Endothelial cell of umbilical vein (primary cell): ENCODE data around the gene DAD1. TPM values are rescaled to one million over a fixed set of nuclear protein-coding genes. Genes with fewer than 3 reads are reported as not detected.

Source experiments
- BruUV-seq: library from RNA; stranded (reverse); fragments of 400-500 nt; replicated peaks from 2 replicates; lab custom pipeline; 2021; lab: Mats Ljungman, UMichigan
- CTCF ChIA-PET: fragments of 300-600, 350-600 bp; sonication (Branson Sonifier 250); formaldehyde crosslinking; loops from one replicate; lab custom pipeline; 2021; ENCODE audit warnings: antibody characterized with exemption, inconsistent platforms; lab: Charles Lee
- POLR2A ChIA-PET: fragments of 300-600, 350-600 bp; sonication (Branson Sonifier 250); formaldehyde crosslinking; loops from one replicate; lab custom pipeline; 2021; ENCODE audit warnings: antibody characterized with exemption, inconsistent platforms; lab: Charles Lee
- DNase-seq: peaks from one replicate; pipeline ENCODE4 v3.0.0-alpha.2; 2011; ENCODE audit warnings: low read depth, low spot score
- FAIRE-seq: peaks from 2 replicates; lab custom pipeline; 2011; peaks lifted over from hg19 to GRCh38; lab: Jason Lieb, UNC
- H2AFZ ChIP-seq: 2 replicates; pipeline ENCODE4 v1.6.0; 2012; ENCODE audit warnings: low read depth, low read length, control low read depth, inconsistent platforms
- H3K27ac ChIP-seq: 2 replicates; pipeline ENCODE4 v1.5.1; 2011; ENCODE audit warnings: low read depth, mild to moderate bottlenecking, control low read depth, low read length, moderate library complexity; ENCODE audit not compliant: insufficient read depth
- H3K27me3 ChIP-seq, 2 experiments: 2 replicates each; pipeline versions ENCODE4 v1.6.0 to v1.6.1; 2011; ENCODE audit warnings: low read length in 2 of 2, mixed read lengths in 1 of 2; ENCODE audit not compliant: control insufficient read depth in 2 of 2, insufficient read depth in 2 of 2
- H3K36me3 ChIP-seq, 2 experiments: 2 replicates in 1 of 2; 3 replicates in 1 of 2; pipeline ENCODE4 v1.5.1; 2011; ENCODE audit warnings: low read length in 2 of 2, mild to moderate bottlenecking in 1 of 2, moderate library complexity in 1 of 2; ENCODE audit not compliant: control insufficient read depth in 2 of 2, insufficient read depth in 2 of 2; ENCODE audit errors: extremely low read depth in 1 of 2
- H3K4me1 ChIP-seq: 3 replicates; pipeline ENCODE4 v1.5.1; 2011; ENCODE audit warnings: mild to moderate bottlenecking, low read length; ENCODE audit not compliant: control insufficient read depth, insufficient read depth; ENCODE audit errors: extremely low read depth
- H3K4me2 ChIP-seq: 2 replicates; pipeline ENCODE4 v1.6.1; 2011; ENCODE audit warnings: low read length, control low read depth, mixed read lengths; ENCODE audit not compliant: insufficient read depth
- H3K4me3 ChIP-seq, 3 experiments: fragments of 200-600 bp in 1 of 3; sonication (generic), shearing (Covaris generic) in 1 of 3; replicated peaks in 1 of 3; 2 replicates each; pipeline ENCODE4 v1.5.1; 2011 to 2016; ENCODE audit warnings: control low read depth in 3 of 3, low read length in 3 of 3, mild to moderate bottlenecking in 2 of 3, inconsistent platforms in 1 of 3, low read depth in 1 of 3, moderate library complexity in 1 of 3; ENCODE audit not compliant: insufficient read depth in 1 of 3
- H3K79me2 ChIP-seq: 2 replicates; pipeline ENCODE4 v1.6.0; 2012; ENCODE audit warnings: low read length, inconsistent platforms; ENCODE audit not compliant: control insufficient read depth, insufficient read depth
- H3K9ac ChIP-seq: replicated peaks from 2 replicates; pipeline ENCODE3; 2011; ENCODE audit warnings: low read length, control low read depth; ENCODE audit not compliant: insufficient read depth; ENCODE audit errors: extremely low read depth
- H3K9me1 ChIP-seq: replicated peaks from 3 replicates; pipeline ENCODE4 v1.6.0; 2011; ENCODE audit warnings: mild to moderate bottlenecking, low read length; ENCODE audit not compliant: control insufficient read depth, insufficient read depth; ENCODE audit errors: extremely low read depth
- H3K9me3 ChIP-seq: replicated peaks from 2 replicates; pipeline ENCODE4 v1.5.1; 2012; ENCODE audit warnings: low read length, inconsistent platforms; ENCODE audit not compliant: control insufficient read depth, insufficient read depth
- H4K20me1 ChIP-seq: replicated peaks from 2 replicates; pipeline ENCODE3; 2011; ENCODE audit warnings: mild to moderate bottlenecking, low read length; ENCODE audit not compliant: control insufficient read depth, insufficient read depth; ENCODE audit errors: extremely low read depth
- EZH2 ChIP-seq: IDR thresholded peaks from 2 replicates; pipeline ENCODE4 v1.6.1; 2012; ENCODE audit warnings: borderline replicate concordance, low read depth, mild to moderate bottlenecking, moderate library complexity, low read length, inconsistent platforms; ENCODE audit not compliant: severe bottlenecking
- FOS ChIP-seq: IDR thresholded peaks from 2 replicates; pipeline ENCODE4 v1.6.1; 2011; ENCODE audit warnings: mild to moderate bottlenecking, low read length, moderate library complexity, borderline replicate concordance; ENCODE audit not compliant: insufficient read depth
- GATA2 ChIP-seq: IDR thresholded peaks from 2 replicates; pipeline ENCODE4 v1.7.0; 2011; ENCODE audit warnings: low read depth, mild to moderate bottlenecking, moderate library complexity, mixed read lengths, low read length; ENCODE audit not compliant: insufficient read length, insufficient read depth
- JUN ChIP-seq: IDR thresholded peaks from 2 replicates; pipeline ENCODE4 v1.6.1; 2011; ENCODE audit warnings: borderline replicate concordance, low read depth; ENCODE audit not compliant: insufficient read length, insufficient read depth
- MAX ChIP-seq: IDR thresholded peaks from 2 replicates; pipeline ENCODE4 v1.6.1; 2011; ENCODE audit not compliant: insufficient read depth, insufficient read length
- MYC ChIP-seq: IDR thresholded peaks from one replicate; pipeline ENCODE4 v1.6.1; 2011; ENCODE audit warnings: mild to moderate bottlenecking, low read depth, low read length
- POLR2A ChIP-seq: IDR thresholded peaks from 2 replicates; pipeline ENCODE4 v1.6.1; 2012; ENCODE audit warnings: low read depth, mild to moderate bottlenecking, control low read depth, low read length
- POLR2AphosphoS5 ChIP-seq: IDR thresholded peaks from 2 replicates; pipeline ENCODE4 v1.6.1; 2012; ENCODE audit warnings: low read depth, mild to moderate bottlenecking, control low read depth, low read length, moderate library complexity; ENCODE audit not compliant: insufficient read depth
- dilution Hi-C: fragments of 300-500 bp; cut with MboI; formaldehyde crosslinking; loops from one replicate; pipeline ENCODE4 v1.15.0; 2019; ENCODE audit warnings: low sequenced_read_pairs; ENCODE audit not compliant: extremely low pct_ligation_motif_present
- intact Hi-C: fragments of 100-400 bp; cut with micrococcal nuclease; formaldehyde crosslinking; loops from one replicate; pipeline ENCODE4 v1.10.0; 2022
- polyA plus RNA-seq, 4 experiments: library from polyadenylated mRNA; depleted of rRNA in 3 of 4; stranded (reverse) in 3 of 4; unstranded in 1 of 4; fragments of >200 nt; gene quantifications; 2 replicates each; pipeline versions ENCODE4 v1.2.1 to v1.2.3, GENCODE V29; 2011 to 2012; ENCODE audit warnings: missing spikeins in 1 of 4
- total RNA-seq: library from RNA; stranded (reverse); gene quantifications from 2 replicates; pipeline ENCODE4 v1.2.3, GENCODE V29; 2021
- TF ChIP-seq, protein P1 (sequence below), 2 donors: IDR thresholded peaks; 1 replicate in 1 of 2; 2 replicates in 1 of 2; pipeline ENCODE4 v1.5.1; 2011; ENCODE audit warnings: low read length in 2 of 2, mild to moderate bottlenecking in 2 of 2, moderate library complexity in 2 of 2, control low read depth in 1 of 2, inconsistent platforms in 1 of 2, low read depth in 1 of 2; ENCODE audit not compliant: insufficient read depth in 1 of 2; ENCODE audit errors: extremely low read depth in 1 of 2

The DAD1 gene
- total and polyA plus RNA-seq, 2 donors (not counting 3 experiments of a cell fraction or from before 2014, with no cell fraction given): 299 to 1,227 TPM

- no peak for TF ChIP-seq JUN
- TF ChIP-seq, protein P1, sequence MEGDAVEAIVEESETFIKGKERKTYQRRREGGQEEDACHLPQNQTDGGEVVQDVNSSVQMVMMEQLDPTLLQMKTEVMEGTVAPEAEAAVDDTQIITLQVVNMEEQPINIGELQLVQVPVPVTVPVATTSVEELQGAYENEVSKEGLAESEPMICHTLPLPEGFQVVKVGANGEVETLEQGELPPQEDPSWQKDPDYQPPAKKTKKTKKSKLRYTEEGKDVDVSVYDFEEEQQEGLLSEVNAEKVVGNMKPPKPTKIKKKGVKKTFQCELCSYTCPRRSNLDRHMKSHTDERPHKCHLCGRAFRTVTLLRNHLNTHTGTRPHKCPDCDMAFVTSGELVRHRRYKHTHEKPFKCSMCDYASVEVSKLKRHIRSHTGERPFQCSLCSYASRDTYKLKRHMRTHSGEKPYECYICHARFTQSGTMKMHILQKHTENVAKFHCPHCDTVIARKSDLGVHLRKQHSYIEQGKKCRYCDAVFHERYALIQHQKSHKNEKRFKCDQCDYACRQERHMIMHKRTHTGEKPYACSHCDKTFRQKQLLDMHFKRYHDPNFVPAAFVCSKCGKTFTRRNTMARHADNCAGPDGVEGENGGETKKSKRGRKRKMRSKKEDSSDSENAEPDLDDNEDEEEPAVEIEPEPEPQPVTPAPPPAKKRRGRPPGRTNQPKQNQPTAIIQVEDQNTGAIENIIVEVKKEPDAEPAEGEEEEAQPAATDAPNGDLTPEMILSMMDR (IDR thresholded peaks at IDR 0.05; ENCODE audit: extremely low read depth in 1 of 2, insufficient read depth in 1 of 2, low read depth in 1 of 2, low read length in 2 of 2): no peak
- no peak for TF ChIP-seq GATA2
- no peak for TF ChIP-seq POLR2AphosphoS5
- TF ChIP-seq FOS: no peak
- TF ChIP-seq EZH2: no peak
- TF ChIP-seq MAX: no peak
- no peak for TF ChIP-seq POLR2A
- no peak for TF ChIP-seq MYC
- H3K9me3 ChIP-seq: no peaks in the 10 kb centered on the region
- peaks cover 32% of the 10 kb centered on the region for H3K4me1 ChIP-seq
- BruUV-seq: no TSS peak
- DNase-seq (no peak), FAIRE-seq (no peak)
- no peaks in the 10 kb centered on the region for H3K9me1 ChIP-seq
- no peak overlapping the region for H3K9ac ChIP-seq
- intact Hi-C loops (no loop called here), dilution Hi-C loops (no loop called here)
- H3K27me3 ChIP-seq: no peaks in the 10 kb centered on the region
- H3K4me3 ChIP-seq: no peak overlapping the region
- H2AFZ ChIP-seq: no peak overlapping the region
- ChIA-PET CTCF (interaction anchor here (0.5 kb wide), 1 partner anchor 8 kb away, joined by 3 read pairs; no protein-coding TSS in a partner anchor), POLR2A (interaction anchor here (0.5 kb wide), 1 partner anchor 279 kb away, joined by 4 read pairs; no protein-coding TSS in a partner anchor)
- no peaks in the 10 kb centered on the region for H3K36me3 ChIP-seq
- no peak overlapping the region for H3K27ac ChIP-seq
- H3K4me2 ChIP-seq: no peak overlapping the region
- H3K79me2 ChIP-seq: no peaks in the 10 kb centered on the region
- H4K20me1 ChIP-seq: no peaks in the 10 kb centered on the region
Measured at GRCh38 chr14:22540293-22540692, 48.7 kb downstream of the DAD1 start.
